ENCODE data around the gene CHRNE. TPM values are rescaled to one million over a fixed set of nuclear protein-coding genes. Genes with fewer than 3 reads are reported as not detected.

Gene CHRNE
- total RNA-seq, 2 experiments from 2014 or later, result 0.27 to 0.32 TPM

GRCh38 chr17:4860651-4861050, 42.2 kb downstream of the CHRNE start:
- H3K79me2 ChIP-seq (ENCODE audit: insufficient read depth, low read depth, low read length), result no peaks in the 10 kb centered on the region
- DNase-seq (ENCODE audit: low spot score), result no peak
- peaks cover 3% of the 10 kb centered on the region; the same call in 1 of the 2 replicates for H3K36me3 ChIP-seq (ENCODE audit: insufficient read depth, low read length)
- no peak overlapping the region for H3K27ac ChIP-seq (ENCODE audit: low read depth, low read length, poor library complexity, severe bottlenecking)
- H3K9me3 ChIP-seq (ENCODE audit: low read length), result no peaks in the 10 kb centered on the region
- ChIA-PET POLR2A (interaction anchor here (1.5 kb wide), 1 partner anchor 18 kb away, joined by 3 read pairs; no protein-coding TSS in a partner anchor), CTCF (ENCODE audit: unreplicated experiment) (no interaction called here)
- TF ChIP-seq, protein P1, sequence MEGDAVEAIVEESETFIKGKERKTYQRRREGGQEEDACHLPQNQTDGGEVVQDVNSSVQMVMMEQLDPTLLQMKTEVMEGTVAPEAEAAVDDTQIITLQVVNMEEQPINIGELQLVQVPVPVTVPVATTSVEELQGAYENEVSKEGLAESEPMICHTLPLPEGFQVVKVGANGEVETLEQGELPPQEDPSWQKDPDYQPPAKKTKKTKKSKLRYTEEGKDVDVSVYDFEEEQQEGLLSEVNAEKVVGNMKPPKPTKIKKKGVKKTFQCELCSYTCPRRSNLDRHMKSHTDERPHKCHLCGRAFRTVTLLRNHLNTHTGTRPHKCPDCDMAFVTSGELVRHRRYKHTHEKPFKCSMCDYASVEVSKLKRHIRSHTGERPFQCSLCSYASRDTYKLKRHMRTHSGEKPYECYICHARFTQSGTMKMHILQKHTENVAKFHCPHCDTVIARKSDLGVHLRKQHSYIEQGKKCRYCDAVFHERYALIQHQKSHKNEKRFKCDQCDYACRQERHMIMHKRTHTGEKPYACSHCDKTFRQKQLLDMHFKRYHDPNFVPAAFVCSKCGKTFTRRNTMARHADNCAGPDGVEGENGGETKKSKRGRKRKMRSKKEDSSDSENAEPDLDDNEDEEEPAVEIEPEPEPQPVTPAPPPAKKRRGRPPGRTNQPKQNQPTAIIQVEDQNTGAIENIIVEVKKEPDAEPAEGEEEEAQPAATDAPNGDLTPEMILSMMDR (conservative IDR thresholded peaks at IDR 0.05; ENCODE audit: low read length), result no peak
- no peak for TF ChIP-seq EZH2phosphoT487 (IDR thresholded peaks at IDR 0.05; ENCODE audit: borderline replicate concordance, low read depth, low read length)
- no peak overlapping the region for H2AFZ ChIP-seq (ENCODE audit: low read length)
- intact Hi-C loops (cut with micrococcal nuclease; ENCODE audit: unreplicated experiment), result no loop called here
- H3K4me3 ChIP-seq (ENCODE audit: low read depth, low read length, poor library complexity, severe bottlenecking), result no peak overlapping the region
- H3K4me1 ChIP-seq (ENCODE audit: insufficient read depth, low read length, poor library complexity, severe bottlenecking), result peaks cover 3% of the 10 kb centered on the region
- no TSS peak for BruUV-seq (replicated peaks)
- H4K20me1 ChIP-seq (ENCODE audit: insufficient read depth, low read length), result no peaks in the 10 kb centered on the region
- no peaks in the 10 kb centered on the region for H3K9me2 ChIP-seq (ENCODE audit: insufficient read depth, low read length)
- H3K4me2 ChIP-seq (ENCODE audit: low read length), result no peak overlapping the region

DNA sequence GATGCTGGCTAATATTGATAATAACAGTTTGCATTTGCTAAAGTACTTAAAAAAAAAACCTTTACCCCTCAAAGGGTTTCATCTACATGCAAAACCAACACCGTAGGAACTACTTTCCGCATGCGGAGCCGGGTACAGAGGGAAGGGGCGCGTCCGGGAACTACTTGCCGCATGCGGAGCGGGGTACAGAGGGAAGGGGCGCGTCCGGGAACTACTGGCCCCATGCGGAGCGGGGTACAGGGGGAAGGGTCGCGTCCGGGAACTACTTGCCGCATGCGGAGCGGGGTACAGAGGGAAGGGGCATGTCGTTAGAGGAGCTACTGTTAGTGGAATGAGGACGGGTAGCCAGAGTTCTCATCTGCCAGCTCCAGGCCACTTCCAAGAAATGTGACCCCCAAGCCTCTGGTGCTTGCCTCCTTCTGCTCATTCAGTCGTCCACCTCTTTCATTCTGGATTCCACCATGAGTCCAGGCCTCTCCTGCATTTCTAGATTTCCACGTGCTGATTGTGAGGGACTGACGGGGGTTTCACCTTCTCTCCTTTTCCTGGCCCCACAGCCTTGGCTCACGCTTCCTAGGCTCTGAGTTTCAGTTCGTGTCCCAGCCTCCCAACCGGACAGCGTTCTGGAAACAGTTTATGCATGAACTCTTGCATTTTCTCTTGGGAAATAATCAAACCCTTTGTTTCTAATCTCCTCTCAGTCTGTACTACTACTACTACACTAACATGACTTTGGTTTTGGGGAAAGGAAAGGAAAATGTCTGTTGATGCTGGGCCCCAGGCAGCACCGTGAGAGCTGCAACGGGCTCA, 42.9 kb downstream of the CHRNE start:
- intact Hi-C loops (cut with micrococcal nuclease; ENCODE audit: unreplicated experiment), result no loop called here
- no peaks in the 10 kb centered on the region for H3K79me2 ChIP-seq (ENCODE audit: insufficient read depth, low read depth, low read length)
- CTCF ChIA-PET (ENCODE audit: unreplicated experiment), result no interaction called here
- peaks cover 3% of the 10 kb centered on the region; the same call in 1 of the 2 replicates for H3K36me3 ChIP-seq (ENCODE audit: insufficient read depth, low read length)
- H3K27ac ChIP-seq (ENCODE audit: low read depth, low read length, poor library complexity, severe bottlenecking), result no peak overlapping the region
- no peak for DNase-seq (ENCODE audit: low spot score)
- no peak overlapping the region for H2AFZ ChIP-seq (ENCODE audit: low read length)
- H3K9me3 ChIP-seq (ENCODE audit: low read length), result no peaks in the 10 kb centered on the region
- no peak overlapping the region for H3K4me2 ChIP-seq (ENCODE audit: low read length)
- peaks cover 3% of the 10 kb centered on the region for H3K4me1 ChIP-seq (ENCODE audit: insufficient read depth, low read length, poor library complexity, severe bottlenecking)
- TF ChIP-seq EZH2phosphoT487 (IDR thresholded peaks at IDR 0.05; ENCODE audit: borderline replicate concordance, low read depth, low read length), result no peak
- TF ChIP-seq, protein P1 (conservative IDR thresholded peaks at IDR 0.05; ENCODE audit: low read length), result no peak
- POLR2A ChIA-PET, result no interaction called here
- H3K9me2 ChIP-seq (ENCODE audit: insufficient read depth, low read length), result no peaks in the 10 kb centered on the region
- no peak overlapping the region for H3K4me3 ChIP-seq (ENCODE audit: low read depth, low read length, poor library complexity, severe bottlenecking)
- no TSS peak for BruUV-seq (replicated peaks)
- H4K20me1 ChIP-seq (ENCODE audit: insufficient read depth, low read length), result no peaks in the 10 kb centered on the region

GRCh38 chr17:4858882-4859260, 44.0 kb downstream of the CHRNE start:
- Histone ChIP-seq H3K4me2 (ENCODE audit: low read length) (no peak overlapping the region), H3K79me2 (ENCODE audit: insufficient read depth, low read depth, low read length) (no peaks in the 10 kb centered on the region)

More at GRCh38 chr17:4858882-4859260, 44.0 kb downstream of the CHRNE start:
- ChIA-PET POLR2A (interaction anchor here (0.6 kb wide), 1 partner anchor 651 kb away, joined by 3 read pairs; no protein-coding TSS in a partner anchor), CTCF (ENCODE audit: unreplicated experiment) (no interaction called here)
- BruUV-seq (replicated peaks), result no TSS peak
- H2AFZ ChIP-seq (ENCODE audit: low read length), result no peak overlapping the region
- intact Hi-C loops (cut with micrococcal nuclease; ENCODE audit: unreplicated experiment), result no loop called here
- TF ChIP-seq, protein P1 (conservative IDR thresholded peaks at IDR 0.05; ENCODE audit: low read length), result no peak
- TF ChIP-seq EZH2phosphoT487 (IDR thresholded peaks at IDR 0.05; ENCODE audit: borderline replicate concordance, low read depth, low read length), result no peak
- no peak overlapping the region for H3K4me3 ChIP-seq (ENCODE audit: low read depth, low read length, poor library complexity, severe bottlenecking)
- H3K9me3 ChIP-seq (ENCODE audit: low read length), result no peaks in the 10 kb centered on the region
- H3K9me2 ChIP-seq (ENCODE audit: insufficient read depth, low read length), result no peaks in the 10 kb centered on the region
- peaks cover 3% of the 10 kb centered on the region; the same call in 1 of the 2 replicates for H3K36me3 ChIP-seq (ENCODE audit: insufficient read depth, low read length)
- peaks cover 3% of the 10 kb centered on the region for H3K4me1 ChIP-seq (ENCODE audit: insufficient read depth, low read length, poor library complexity, severe bottlenecking)
- no peaks in the 10 kb centered on the region for H4K20me1 ChIP-seq (ENCODE audit: insufficient read depth, low read length)
- no peak for DNase-seq (ENCODE audit: low spot score)
- H3K27ac ChIP-seq (ENCODE audit: low read depth, low read length, poor library complexity, severe bottlenecking), result no peak overlapping the region

Measured in OCI-LY7 (cell line).